ENCODE measurements around the gene TMEM179B.
"Not testable (repeated sequence)": the region's sequence is repeated elsewhere in the genome, so short reads cannot be mapped to it uniquely, and the experiment has no call there.

TMEM179B gene

GRCh38 chr11:62787005-62787759 is at the start of gene TMEM179B:
Gene TMEM179B (plus strand): TSS chr11:62787402. CDS start chr11:62787432, 30 bp downstream.
- DNase-seq = peak; percentile 99

GRCh38 chr11:62747475-62748160 is 39.6 kb upstream of the TMEM179B start:
- DNase-seq = no peak

DNA sequence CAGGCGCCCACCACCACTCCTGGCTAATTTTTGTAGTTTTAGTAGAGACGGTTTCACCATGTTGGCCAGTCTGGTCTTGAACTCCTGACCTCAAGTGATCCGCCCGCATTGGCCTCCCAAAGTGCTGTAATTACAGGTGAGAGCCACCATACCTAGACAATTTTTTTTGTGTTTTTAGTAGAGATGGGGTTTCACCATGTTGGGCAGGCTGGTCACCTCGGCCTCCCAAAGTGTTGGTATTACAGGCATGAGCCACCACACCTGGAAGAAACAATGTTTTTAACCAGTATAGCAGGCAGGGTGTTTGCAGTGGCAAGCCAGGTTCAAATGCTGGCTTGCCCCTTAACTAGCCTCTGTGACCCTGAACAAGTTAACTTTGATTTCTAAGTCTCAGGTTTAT is 37.3 kb upstream of the TMEM179B start:
- DNase-seq = not testable (repeated sequence)

- DNase-seq = no peak
These were observed 34.9 kb upstream of the TMEM179B start for GRCh38 chr11:62752177-62752785.

DNA sequence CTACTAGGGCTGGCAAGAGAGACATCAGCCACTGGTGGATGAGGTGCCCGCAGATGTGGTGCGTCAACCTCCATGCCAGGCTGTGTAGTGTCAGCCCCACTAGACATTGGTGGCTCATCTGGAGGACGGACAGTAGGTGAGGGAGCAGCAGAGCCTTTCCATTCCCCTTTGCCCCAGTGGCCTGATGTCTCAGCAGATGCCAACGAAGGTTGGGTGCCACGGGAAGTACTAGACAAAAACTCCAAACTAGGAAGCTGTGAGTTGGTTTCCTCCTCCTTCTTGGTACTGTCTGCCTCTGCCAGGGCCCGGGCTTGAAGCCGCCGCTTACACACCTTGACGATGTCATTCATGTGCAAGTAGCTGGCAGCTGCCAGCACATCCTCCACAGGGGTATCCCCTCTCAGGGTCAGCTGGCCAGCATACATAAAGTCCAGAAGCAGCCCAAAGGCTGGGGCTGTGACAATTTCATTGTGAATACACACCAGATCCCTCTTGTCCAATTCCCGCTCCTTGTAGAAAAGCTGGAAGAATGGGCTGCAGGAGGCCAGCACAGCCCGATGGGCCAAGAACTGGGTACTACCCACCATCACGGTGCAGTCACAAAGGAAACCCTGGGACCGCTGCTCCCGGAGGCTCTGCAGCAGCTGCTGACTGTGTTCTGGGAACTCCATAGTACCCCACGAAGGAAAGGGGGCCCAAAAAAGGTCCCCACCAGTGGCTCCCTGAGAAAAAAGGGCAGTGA is 34.0 kb upstream of the TMEM179B start:
- no peak for DNase-seq

GRCh38 chr11:62753736-62754603 is 33.2 kb upstream of the TMEM179B start, which contains the start of gene ZBTB3:
Gene ZBTB3 (minus strand): TSS chr11:62754160. CDS start chr11:62753664, 496 bp downstream.
- DNase-seq = peak; percentile 97

GRCh38 chr11:62755086-62755615 is 32.1 kb upstream of the TMEM179B start:
- DNase-seq = no peak

DNA sequence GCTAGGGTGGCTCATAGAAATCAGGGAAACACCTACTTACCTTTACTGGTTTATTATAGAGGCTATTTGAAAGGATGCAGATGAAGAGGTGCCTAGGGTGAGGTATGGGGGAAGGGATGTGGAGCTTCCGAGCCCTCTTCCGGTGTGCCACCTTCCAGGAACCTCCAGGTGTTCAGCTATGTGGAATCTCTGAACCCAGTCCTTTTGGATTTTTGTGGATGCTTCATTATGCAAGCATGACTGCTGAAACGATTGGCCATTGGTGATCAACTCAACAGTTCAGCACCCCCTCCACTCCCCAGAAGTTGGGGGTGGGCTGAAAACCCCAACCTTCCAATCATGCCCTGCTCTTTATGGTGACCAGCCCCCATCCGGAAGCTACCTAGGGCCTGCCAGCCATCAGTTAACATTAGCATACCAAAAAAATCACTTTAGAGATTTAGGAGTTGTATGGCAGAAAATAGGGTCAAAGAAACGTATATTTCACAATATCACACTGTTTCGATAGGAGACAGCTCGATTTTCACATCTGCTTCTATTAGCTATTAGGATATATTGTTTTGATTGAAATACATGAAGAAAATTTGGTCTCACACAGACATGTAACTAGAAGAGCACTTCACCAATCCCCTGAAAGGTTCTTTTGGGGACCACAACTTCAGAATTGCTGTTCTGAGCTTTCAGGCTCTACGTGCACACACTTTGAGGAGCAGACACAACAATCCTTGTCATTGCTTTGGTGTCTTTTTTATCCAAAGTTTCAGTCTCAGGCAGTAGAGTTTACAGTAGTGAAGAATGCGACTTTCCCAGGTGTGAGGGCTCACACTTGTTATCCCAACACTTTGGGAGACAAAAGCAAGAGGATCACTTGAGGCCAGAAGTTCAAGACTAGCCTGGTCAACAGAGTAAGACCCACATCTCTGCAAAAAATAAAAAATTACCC is 29.1 kb upstream of the TMEM179B start:
- no peak for DNase-seq

DNA sequence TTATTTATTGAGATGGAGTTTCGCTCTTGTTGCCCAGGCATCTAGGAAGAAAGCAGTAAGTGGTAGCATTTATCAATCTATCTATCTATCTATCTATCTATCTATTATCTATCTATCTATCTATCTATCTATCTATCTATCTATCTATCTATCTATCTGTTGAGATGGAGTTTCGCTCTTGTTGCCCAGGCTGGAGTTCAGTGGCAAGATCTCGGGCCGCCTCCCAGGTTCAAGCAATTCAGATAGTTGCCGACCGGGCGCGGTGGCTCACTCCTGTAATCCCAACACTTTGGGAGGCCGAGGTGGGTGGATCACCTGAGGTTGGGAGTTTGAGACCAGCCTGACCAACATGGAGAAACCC is 26.4 kb upstream of the TMEM179B start:
- DNase-seq = not testable (repeated sequence)

DNA sequence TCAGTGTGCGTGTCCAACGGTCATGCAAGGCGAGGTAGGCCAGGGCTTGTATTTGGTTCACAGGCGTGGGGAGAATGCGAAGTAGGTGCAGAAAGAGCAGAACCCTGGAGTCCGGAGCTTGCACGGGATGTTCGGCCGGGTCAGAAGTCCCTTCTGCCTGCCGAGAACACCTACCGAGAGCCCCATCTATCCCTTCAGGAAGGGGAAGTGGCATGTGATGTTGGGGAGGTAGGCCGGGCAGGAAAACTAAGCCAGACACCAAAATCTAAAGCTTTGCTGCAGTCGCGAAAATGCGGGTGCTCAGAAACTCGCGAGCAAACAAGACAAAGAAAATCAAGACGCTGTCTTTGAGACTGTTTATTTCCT is 16.4 kb upstream of the TMEM179B start:
- DNase-seq = peak; percentile 24

DNA sequence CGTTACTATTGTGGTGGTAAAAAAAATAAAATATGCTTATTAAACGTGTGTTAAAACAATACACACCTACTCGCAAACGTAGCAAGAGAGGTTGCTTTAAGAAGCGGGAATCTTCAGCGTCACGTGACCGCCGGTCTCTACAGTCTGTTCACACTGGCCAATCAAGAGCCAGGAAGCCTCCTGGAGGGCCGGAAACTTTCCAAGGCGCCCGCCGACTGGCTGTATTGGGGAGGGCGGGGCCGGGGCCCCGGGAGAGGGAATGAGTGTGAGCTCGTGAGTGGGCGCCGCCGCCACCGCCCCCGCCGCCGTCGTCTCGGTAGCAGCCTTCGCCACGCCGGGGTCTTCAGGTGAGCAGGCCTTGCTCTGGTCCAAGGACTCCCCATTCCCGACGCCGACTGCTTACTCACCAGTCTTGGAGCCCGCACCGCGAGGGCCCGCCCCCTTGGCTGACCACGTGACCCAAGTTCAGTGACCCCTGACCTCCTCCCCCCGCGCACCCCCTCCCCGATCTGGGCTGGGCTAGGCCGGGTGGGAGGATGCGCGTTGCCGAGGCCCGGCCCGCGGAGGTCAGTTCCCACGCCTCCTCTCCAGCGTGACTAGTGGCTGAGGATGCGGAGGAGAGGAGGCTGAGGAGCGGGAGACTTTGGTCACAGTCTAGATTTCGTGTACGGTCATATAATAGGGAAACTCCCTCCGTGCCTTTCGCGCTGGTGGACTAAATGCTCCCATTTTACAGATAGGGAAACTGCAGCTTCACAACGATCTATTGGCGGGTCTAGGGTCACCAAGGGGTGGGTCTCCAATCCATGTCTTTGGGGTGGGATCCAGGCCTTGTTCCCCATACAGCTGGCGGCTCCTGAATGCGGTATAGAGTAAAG is 15.8 kb upstream of the TMEM179B start, which contains the start of gene TAF6L:
TSS of gene TAF6L (plus strand) at position 253 of the 878 bp plus-strand sequence. CDS start 4,388 bp downstream, outside the sequence.
- DNase-seq = peak; percentile 98

GRCh38 chr11:62774407-62774806 is 12.8 kb upstream of the TMEM179B start:
- DNase-seq = no peak

DNA sequence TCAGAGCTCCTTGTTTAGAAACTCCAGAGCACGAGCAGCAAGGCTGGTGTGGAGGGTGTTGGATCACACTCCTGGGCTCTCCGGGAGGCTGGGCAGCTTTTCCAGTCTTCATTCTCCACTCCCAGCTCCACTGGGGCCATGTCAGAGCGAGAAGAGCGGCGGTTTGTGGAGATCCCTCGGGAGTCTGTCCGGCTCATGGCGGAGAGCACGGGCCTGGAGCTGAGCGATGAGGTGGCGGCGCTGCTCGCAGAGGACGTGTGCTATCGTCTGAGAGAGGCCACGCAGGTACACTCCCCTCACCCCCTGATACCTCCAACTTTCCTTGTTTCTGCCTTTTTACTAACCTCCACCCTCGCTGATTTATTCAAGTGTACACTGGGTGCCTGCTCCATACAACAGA is 11.6 kb upstream of the TMEM179B start:
- no peak for DNase-seq

DNA sequence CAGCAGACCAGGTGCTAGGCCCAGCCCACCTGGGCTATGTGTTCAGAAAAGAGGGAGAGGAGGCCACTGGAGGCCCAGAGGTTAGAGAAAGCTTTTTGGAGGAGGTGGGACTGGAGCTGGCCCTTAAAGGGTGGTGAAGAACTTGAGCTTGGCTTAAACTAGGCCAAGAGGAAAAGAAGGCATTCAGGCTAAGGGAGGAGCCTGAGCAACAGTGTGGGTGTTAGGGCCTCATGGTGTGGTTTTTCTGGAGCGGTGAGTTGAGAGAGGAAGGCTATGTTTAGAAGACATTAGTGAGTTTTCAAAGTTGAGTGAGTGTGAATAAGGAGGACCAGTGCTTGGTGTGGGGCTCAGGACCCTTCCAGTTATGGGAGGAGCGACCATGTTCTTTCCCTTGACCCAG is 9.8 kb upstream of the TMEM179B start:
- DNase-seq = no peak

GRCh38 chr11:62778441-62778840 is 8.8 kb upstream of the TMEM179B start:
- DNase-seq = no peak

GRCh38 chr11:62782753-62783152 is 4.4 kb upstream of the TMEM179B start:
- no peak for DNase-seq

DNA sequence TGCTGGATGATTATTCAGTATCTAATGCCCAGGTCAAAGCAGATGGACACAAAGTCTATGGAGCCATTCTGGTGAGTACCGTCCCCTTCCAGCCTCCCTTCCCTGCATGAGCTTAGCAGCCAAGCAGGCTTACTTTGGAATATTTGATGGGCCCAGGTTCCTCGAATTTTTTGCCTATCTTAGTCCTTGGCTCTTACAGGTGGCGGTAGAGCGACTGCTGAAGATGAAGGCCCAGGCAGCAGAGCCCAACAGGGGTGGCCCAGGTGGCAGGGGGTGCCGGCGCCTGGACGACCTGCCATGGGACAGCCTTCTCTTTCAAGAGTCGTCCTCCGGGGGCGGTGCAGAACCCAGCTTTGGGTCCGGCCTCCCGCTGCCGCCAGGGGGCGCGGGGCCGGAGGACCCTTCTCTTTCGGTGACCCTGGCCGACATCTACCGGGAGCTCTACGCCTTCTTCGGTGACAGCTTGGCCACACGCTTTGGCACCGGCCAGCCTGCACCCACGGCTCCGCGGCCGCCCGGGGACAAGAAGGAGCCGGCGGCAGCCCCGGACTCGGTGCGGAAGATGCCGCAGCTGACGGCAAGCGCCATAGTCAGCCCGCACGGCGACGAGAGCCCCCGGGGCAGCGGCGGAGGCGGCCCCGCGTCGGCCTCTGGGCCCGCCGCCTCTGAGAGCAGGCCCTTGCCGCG is 741 bp upstream of the TMEM179B start:
- peak; percentile 90 for DNase-seq

- no peak for DNase-seq
These were observed 1.8 kb downstream of the TMEM179B start for GRCh38 chr11:62788991-62789390.

- DNase-seq = no peak
These were observed 2.4 kb downstream of the TMEM179B start for GRCh38 chr11:62789576-62789975.
